GM18858 (cell line): ENCODE results near the gene ANKRD18B.
"Not testable (repeated sequence)": the region's sequence is repeated elsewhere in the genome, so short reads cannot be mapped to it uniquely, and the experiment has no call there.

ENCODE experiments used
- ATAC-seq: cut with Tn5 transposase; IDR thresholded peaks from one replicate; pipeline ENCODE4 v1.9.1; 2021; ENCODE audit not compliant: unreplicated experiment

Gene ANKRD18B

DNA sequence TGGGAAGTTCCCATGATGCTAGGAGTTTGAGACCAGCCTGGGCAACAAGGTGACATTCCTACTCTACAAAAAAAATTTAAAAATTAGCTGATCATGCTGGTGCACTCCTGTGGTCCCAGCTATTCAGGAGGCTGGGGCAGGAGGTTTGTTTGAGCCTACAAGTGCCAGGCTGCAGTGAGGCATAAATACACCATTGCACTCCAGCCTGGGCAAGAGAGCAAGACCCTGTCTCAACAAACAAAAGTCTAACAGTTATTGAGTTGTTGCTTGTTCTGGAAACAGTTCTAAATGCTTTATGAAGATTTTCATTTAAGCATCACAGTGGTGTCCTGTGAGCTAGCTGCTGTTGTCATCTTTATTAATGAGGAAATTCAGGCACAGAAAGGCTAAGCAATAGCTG lies 4.0 kb downstream of the ANKRD18B start:
- ATAC-seq = not testable (repeated sequence)

DNA sequence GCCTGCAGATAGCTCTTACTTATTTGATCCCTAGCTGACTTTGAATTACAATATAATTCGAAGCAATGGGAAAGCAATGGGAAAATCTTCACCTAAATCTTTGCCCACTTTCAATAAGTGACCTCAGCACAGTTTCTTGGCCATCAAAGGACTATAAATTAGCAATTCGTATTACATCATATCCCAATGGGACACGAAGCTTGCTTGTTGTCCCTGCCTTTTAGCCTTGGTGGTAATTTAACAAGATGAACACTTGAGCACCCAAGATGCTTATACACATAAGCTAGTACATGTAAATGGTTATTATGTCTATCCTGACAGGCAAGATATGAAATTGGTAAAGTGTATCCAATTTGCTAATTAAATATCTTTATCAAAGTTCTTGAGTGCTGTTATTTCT lies 9.9 kb downstream of the ANKRD18B start:
- not testable (repeated sequence) for ATAC-seq

DNA sequence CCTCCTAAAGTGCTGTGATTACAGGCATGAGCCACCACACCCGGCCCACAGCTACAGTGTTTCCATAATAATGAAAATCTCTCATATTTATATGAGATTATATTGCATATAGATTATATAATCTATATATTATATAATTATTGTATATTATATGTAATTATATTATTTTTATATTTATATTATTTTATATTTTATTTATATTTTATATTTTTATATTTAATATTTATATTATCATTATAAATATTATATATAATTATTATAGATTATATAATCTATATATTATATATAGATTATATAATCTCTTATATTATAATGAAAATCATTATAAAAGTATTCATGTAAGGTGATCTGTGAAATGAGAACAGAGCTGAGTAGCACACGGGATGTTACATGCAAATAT lies 11.5 kb downstream of the ANKRD18B start:
- no peak for ATAC-seq

DNA sequence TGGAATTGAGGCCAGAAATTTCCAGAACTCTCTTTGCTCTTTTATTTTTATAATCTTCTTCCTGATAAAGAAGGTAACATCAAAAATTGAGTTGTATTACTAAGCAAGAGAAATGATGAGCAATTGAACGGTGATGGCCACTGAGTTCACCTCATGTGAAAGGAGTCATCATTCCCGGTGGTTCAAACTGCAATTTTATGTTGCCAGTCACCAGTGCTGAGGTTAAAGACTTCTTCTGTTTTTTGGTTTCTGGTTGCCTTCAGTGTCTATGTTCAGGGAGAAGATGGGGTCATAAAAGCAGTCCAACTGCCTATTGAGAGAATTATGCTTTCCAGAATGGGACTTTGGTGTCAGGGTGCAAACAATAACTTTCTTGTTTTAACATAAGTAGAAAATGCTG lies 19.4 kb downstream of the ANKRD18B start:
- ATAC-seq = not testable (repeated sequence)

DNA sequence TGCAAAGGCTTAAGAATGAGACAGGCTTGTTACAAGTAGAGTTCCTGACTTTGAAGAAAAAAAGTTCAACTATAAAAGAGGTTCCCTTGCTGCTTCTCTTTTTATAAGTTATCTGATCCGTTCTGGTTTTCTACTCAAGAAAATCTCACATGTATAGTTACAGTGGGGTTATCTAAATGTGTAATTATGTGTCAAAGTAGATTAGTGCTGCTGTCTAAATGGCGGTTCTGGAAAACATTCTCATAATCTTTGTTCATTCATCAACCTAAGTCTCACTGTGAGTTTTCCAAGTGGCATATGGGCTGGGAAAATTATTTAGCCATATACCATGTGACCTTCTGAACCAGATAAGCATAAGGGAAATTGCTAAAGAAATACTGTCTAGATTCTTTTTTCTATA lies 21.7 kb downstream of the ANKRD18B start:
- ATAC-seq = not testable (repeated sequence)

DNA sequence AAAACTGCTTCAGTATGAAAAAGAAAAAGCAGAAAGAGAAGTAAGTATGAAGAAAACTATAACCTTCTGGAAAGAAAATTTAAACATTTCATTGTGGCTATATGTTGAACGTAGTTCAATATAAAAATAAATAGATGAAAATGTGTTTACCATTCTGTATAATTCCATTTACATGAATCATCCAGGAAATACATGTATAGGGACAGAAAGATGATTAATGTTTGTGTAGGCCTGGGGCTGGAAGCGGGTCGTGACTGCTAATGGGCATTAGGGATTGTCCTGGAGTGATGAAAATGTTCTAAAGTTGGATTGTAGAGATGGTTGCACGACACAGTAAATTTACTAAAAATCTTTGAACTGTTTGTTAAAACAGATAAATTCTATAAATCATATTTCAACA lies 24.8 kb downstream of the ANKRD18B start:
- ATAC-seq = not testable (repeated sequence)

DNA sequence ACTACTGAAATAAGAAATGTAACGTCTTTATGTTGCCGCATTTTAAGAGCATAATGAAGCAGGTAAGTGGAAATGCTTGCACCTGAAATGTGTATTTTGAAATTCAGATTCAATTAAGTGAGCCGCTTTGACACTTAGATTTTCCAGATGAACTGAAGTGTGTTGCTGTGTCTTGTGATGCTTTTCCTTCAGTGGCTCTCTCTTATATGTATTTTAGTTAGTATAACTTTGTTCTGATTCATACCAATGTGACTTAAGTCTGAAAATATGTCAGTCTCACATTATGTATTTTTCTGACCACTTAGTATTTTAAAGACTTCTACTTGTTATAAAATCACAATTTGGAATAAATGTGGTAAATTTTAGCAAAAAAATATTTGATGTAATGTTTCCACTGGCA lies 25.4 kb downstream of the ANKRD18B start:
- ATAC-seq = not testable (repeated sequence)

DNA sequence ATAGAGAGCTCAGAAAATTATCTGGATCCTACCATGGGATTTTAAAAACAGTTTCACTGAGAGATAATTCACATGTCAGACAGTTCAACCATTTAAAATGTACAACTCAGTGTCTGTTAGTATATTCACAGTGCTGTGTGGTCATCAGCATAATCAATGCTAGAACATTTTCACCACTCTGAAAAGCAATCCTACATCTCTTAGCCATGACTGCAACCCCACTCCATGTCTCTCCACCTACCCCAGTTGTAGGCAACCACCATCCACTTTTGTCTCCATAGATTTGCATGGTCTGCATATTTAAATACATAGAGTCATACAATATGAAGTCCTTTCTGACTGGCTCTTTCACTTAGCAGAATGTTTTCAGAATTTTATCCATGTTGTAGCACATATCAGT lies 27.1 kb downstream of the ANKRD18B start:
- not testable (repeated sequence) for ATAC-seq

DNA sequence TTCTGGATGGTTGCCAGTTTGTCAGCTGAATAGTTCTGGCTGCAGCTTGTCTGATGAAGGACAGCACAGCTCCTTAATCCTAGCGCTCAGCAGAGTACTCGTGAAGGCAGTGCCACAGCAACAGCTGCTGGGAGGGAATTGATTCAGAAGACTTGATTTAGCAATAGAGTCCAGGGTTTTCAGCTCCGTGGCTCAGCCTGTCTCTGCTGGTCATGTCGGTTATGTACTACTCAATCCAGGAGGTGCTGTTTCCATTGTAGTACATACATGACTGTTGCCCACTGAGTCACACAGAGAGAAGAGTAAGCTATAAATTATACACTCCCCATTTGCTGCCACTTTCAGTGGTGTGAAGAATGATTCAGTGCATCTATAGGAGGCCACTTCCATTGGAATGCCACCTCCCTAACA lies 28.3 kb downstream of the ANKRD18B start:
- ATAC-seq = not testable (repeated sequence)

DNA sequence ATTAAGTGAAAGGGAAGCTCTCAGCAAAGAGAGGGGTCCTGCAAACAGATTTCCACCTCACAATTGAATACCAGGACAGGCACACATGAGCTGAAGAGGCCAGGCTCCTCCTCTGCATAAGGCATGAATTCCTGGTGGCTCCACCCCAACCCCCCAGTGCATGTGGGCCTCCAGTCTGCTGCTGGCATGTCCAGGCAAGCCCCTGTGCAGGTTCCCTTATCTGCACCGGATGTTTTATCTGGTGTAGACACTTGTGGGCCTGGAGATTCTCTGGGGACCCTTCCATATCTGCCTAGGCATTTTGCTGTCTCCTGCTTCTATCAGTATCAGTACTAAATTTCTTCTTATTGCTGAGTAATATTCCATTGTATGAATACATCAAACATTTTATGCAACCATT lies 36.2 kb downstream of the ANKRD18B start:
- not testable (repeated sequence) for ATAC-seq

DNA sequence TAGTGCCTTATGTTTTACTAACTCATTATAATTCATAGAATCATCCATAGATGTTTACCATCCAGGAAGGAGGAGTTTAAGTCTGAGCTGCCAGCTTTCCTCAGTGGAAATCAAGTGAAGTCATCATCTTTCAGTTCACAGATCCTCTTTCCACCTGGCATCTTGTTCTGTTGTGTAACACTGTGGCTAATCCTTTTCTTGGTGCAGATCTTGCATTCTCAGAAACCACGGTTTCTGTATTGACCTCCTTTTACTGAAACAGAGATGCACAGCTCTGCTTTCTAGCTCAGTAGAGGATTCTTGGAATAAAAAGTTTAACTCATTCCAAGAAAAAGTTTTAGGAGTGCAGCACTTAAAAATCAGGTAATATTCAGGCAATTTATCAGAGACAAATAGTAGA lies 38.1 kb downstream of the ANKRD18B start:
- not testable (repeated sequence) for ATAC-seq

DNA sequence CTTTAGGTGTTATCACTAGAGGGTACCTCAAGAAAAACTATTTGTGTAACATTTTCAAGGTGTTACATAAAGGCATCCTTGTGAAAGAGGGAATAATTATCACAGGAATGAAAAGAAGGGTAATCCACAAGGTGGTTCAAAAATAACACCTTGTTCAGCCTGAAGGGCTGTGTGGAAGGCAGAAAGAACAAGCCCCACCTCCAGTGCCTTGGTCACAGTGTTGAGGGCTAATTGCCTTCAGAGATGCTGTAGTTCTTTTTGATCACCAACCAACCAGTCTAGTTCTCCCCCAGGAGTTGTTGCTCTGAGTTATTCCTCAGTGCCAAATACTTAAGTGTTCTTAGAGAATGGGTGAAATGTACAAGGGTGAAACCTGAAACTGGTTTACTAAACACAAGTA lies 43.7 kb downstream of the ANKRD18B start:
- ATAC-seq = not testable (repeated sequence)

DNA sequence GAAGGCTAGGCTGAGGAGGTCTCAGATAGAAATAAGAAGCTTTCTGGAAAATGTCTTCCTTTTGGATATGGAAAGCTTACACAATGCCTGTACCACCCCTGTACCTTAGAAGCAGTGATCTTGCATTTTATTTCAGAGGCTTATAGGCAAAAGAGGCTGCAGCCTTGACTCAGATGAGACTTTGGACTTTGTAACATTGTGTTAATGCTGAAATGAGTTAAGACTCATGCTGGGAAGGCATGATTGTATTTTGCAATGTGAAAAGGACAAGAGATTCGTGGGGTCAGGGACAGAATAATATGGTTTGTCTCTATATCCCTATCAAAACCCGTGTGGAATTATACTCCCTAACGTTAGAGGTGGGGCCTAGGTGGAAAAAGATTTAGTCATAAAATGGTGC lies 53.7 kb downstream of the ANKRD18B start:
- ATAC-seq = not testable (repeated sequence)

DNA sequence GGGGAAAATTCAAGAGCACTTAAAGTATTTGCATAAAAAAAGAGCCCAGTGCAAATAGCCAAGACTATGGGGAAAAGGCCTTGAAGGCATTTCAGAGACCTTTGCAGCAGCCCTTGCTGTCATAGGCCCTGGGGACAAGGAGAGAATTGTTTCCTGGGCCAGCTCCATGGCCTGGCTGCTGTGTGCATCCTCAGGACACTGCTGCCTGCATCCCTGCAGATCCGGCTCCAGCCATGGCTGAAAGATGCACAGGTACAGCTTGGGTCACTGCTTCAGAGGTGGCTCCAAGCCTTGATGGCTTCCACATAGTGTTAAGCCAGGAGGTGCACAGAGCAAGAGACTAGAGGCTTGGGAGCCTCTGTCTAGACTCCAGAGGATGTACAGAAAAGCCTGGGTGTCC lies 55.9 kb downstream of the ANKRD18B start:
- not testable (repeated sequence) for ATAC-seq

DNA sequence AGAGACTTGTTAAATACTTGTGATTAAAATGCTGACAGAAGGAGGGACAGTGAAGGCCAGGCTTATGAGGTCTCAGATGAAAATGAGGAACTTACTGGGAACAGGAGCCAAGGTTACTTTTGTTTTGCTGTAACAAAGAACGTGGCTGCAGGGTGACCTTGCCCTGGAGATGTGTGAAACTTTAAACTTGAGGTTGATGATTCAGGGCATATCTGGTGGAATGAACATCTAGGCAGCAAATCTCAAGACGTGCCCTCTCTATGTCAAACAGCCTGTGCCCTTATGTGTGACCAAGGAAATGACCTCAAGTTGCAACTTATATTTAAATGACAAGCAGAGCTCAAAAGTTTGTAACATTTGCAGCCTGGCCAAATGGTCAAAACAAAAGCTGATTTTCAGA lies 58.6 kb downstream of the ANKRD18B start:
- ATAC-seq = not testable (repeated sequence)

DNA sequence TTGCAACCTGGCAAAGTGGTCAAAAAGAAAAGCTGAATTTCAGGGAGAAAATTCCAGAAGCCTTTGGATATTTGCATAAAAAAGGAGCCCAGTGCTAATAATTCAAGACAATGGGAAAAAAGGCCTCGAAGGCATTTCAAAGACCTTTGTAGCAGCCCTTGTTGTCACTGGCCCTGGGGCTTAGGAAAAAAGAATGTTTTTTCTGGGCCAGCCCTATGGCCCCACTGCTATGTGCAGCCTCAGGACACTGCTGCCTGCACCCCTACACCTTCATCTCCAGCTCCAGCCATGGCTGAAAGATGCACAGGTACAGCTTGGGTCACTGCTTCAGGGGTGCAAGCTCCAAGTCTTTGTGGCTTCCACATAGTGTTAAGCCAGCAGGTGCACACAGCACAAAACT lies 62.1 kb downstream of the ANKRD18B start:
- ATAC-seq = not testable (repeated sequence)

DNA sequence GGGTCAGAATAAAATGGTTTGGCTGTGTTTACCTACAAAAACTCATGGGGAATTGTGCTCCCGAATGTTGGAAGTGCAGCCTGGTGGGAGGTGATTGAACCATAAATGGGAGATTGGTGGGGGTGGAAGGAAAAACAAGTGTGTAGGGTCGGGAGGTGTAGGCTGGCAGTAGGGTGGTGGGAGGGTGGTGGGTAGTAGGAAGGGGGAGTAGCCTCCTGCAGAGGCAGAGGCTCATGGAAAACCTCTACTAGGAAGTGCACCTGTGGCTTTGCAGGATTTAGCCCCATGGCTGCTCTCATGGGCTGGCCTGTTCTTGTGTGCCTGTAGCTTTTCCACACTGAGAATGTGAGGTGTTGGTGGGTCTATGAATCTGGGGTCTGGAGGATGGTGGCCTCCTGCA lies 63.7 kb downstream of the ANKRD18B start:
- ATAC-seq = not testable (repeated sequence)

DNA sequence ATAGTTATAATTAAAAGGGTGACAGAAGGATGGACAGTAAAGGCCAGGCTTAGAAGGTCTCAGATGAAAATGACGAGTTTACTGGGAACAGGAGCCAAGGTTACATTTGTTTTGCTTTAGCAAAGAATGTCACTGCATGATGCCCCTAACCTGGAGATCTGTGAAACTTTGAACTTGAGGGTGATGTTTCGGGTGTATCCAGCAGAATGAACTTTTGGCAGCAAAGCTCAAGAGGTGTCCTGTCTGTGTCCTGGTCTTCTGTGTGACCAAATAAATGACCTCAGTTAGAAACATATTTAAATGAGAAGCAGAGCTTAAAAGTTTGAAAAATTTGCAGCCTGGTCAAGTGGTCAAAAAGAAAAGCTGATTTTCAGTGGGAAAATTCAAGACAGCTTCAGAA lies 64.8 kb downstream of the ANKRD18B start:
- ATAC-seq = not testable (repeated sequence)

DNA sequence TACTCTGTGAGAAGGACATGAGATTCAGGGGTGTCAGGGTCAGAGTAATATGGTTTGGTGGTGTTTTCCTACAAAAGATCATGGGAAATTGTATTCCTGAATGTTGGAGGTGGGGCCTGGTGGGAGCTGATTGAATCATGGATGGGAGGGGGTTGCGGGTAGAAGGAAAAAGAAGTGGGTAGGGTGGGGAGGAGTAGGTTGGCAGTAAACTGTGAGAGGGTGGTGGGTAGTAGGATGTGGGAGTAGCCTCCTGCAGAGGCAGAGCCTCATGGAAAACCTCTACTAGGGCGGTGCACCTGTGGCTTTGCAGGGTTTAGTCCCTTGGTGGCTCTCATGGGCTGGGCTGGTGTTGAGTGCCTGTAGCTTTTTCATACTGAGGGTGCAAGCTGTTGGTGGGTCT lies 66.8 kb downstream of the ANKRD18B start:
- ATAC-seq = not testable (repeated sequence)

DNA sequence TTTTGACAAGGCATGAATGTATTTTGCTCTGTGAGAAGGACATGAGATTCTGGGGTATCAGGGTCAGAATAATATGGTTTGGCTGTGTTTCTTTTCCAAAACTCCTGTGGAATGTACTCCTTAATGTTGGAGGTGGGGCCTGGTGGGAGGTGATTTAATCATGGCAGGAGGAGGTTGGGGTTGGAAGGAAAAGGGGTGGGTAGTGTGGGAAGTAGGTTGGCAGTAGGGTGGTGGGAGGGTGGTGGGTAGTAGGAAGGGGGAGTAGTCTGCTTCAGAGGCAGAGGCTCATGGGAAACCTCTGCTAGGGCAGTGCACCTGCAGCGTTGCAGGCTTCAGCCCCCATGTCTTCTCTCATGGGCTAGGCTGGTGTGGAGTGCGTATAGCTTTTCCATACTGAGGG lies 72.9 kb downstream of the ANKRD18B start:
- not testable (repeated sequence) for ATAC-seq

DNA sequence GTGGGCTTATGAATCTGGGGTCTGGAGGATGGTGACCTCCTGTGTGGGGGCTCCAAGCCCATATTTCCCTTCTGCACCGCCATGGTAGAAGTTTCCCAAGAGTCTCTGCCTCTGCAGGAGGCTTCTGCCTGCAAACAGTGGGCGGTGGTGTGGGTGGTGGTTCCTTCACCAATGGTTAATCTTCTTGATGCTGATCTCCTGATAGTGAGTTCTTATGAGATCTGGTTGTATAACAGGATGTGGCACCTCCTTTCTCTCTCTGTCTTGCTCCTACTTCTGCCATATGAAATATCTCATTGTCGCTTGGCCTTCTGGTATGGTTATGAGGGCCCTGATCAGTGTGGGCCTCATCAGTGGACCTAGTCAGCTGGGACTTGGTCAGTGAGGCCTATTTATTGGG lies 73.3 kb downstream of the ANKRD18B start:
- ATAC-seq = not testable (repeated sequence)

DNA sequence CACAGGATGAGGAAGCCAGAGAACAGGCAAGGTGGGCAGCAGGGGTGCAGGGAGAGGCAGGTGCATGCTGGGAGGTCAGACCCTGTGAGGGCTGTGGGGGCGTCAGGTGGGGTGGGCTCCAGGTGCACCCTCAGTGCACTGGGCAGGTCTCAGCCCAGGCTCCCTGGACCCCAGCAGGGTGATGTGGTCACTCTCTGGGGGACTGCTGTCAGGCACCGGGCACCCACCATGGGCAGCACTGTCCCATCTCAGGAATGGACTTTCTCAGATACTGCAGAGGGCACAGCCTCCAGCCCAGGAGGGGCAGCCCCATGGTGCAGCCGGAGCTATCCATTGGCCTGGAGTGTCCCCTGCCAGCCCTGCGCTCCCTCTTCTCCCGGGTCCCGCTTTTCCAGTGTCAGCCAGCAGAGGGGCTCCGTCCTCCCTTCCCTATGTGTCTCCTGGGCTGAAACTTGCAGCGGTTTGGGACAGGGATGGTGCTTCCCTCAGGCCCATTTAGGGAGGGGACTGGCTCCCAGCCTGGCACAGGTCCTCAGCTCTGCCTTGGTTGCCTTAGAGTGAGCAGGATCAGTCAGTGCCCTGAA lies 74.8 kb downstream of the ANKRD18B start:
- not testable (repeated sequence) for ATAC-seq

DNA sequence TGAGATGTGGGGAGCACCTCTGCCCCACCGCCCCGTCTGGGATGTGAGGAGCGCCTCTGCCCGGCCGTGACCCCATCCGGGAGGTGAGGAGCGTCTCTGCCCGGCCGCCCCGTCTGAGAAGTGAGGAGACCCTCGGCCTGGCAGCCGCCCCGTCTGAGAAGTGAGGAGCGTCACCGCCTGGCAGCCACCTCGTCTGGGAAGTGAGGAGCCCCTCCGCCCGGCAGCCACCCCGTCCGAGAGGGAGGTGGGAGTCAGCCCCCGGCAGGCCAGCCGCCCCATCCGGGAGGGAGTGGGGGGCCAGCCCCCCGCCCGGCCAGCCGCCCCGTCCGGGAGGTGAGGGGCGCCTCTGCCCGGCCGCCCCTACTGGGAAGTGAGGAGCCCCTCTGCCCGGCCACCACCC lies 76.9 kb downstream of the ANKRD18B start:
- not testable (repeated sequence) for ATAC-seq
